Testis (tissue), 2 donors: ENCODE data around the gene SLC16A10.

Experiments used
- CTCF ChIP-seq, 3 experiments: fragments of 450-650 bp in 2 of 3; fragments of 200-600 bp in 1 of 3; sonication (generic) in 1 of 3; IDR thresholded peaks; one replicate each; pipeline ENCODE4 v1.5.1; 2016 to 2019; ENCODE audit warnings: antibody characterized with exemption in 3 of 3, mild to moderate bottlenecking in 2 of 3, moderate library complexity in 1 of 3
- POLR2A ChIP-seq: fragments of 450-650 bp; IDR thresholded peaks from one replicate; pipeline ENCODE4 v1.6.1; 2017; ENCODE audit warnings: antibody characterized with exemption, mild to moderate bottlenecking, moderate library complexity

GRCh38 chr6:111052171-111052570 lies 35.1 kb upstream of the SLC16A10 start:
- TF ChIP-seq CTCF (IDR thresholded peaks at IDR 0.05) (no peak), POLR2A (no peak)
